ENCODE results near the gene ORC3.
"Not testable (repeated sequence)": the region's sequence is repeated elsewhere in the genome, so short reads cannot be mapped to it uniquely, and the experiment has no call there.

ORC3 gene

DNA sequence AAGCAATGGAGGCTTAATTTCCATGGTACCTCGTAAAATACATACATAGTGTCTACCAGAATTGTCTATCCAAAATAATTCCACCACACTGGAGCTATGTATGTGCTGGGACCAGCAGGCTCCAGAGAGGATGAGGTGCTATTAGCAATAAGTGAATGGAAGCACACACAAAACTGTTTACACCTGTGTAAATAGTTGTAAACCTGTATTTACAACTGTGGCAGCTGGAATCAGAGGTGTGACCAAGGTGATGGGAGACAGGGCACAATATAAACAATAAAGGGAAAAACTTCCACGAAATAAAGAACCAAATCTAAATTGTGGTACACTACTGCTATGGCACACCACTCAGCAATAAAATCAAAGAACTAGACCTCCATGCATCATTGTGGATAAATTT lies 14.5 kb upstream of the ORC3 start:
- no peaks in the 10 kb centered on the region for H3K9me3 Mint-ChIP-seq
- no peak for ATAC-seq
- H3K36me3 Mint-ChIP-seq = peaks cover 38% of the 10 kb centered on the region
- H3K4me1 Mint-ChIP-seq = peaks cover 41% of the 10 kb centered on the region
- H3K4me3 Mint-ChIP-seq = no peak overlapping the region
- H3K27ac Mint-ChIP-seq = no peak overlapping the region
- DNase-seq (ENCODE audit: low spot score in 2 of 2) = no peak

- DNase-seq (ENCODE audit: low spot score in 2 of 2) = no peak
- H3K9me3 Mint-ChIP-seq = no peaks in the 10 kb centered on the region
- no peak for ATAC-seq
- H3K36me3 Mint-ChIP-seq = peaks cover 45% of the 10 kb centered on the region
- H3K4me3 Mint-ChIP-seq = no peak overlapping the region
- H3K4me1 Mint-ChIP-seq = peaks cover 42% of the 10 kb centered on the region
- no peak overlapping the region for H3K27ac Mint-ChIP-seq
These were observed 6.1 kb upstream of the ORC3 start for GRCh38 chr6:87583822-87584221.

DNA sequence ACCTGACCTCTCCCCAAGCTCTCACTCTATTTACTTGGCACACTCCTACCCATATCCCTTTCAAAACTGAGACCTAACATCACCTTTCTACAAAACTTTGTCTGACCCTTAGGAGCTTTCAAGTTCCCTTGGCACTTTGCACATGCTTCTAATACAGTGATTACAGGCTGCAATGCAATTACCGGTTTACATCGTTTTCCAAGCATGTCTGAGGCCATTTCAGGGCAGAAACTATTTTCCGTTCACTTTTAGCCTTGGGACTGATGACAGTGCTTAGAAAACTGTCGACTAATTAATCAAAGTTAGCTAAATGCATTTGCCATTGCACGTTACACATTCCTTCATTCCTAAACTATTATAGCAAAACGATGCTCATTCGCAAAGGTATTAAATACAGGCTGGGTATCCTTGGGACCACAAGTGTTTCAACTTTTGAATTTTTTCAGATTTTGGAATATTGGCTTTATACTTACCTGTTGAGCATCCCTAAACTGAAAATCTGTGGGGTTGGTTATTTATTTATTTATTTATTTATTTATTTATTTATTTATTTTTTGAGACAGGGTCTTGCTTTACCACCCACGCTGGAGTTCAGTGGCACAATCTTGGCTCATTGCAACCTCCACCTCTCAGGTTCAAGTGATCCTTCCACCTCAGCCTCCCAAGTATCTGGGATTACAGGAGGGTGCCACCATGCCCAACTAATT lies 3.4 kb upstream of the ORC3 start:
- Mint-ChIP-seq H3K4me1 (peaks cover 55% of the 10 kb centered on the region), H3K9me3 (no peaks in the 10 kb centered on the region), H3K36me3 (peaks cover 20% of the 10 kb centered on the region), H3K4me3 (no peak overlapping the region), H3K27ac (no peak overlapping the region)
- ATAC-seq (no peak), DNase-seq (ENCODE audit: low spot score in 2 of 2) (no peak)

DNA sequence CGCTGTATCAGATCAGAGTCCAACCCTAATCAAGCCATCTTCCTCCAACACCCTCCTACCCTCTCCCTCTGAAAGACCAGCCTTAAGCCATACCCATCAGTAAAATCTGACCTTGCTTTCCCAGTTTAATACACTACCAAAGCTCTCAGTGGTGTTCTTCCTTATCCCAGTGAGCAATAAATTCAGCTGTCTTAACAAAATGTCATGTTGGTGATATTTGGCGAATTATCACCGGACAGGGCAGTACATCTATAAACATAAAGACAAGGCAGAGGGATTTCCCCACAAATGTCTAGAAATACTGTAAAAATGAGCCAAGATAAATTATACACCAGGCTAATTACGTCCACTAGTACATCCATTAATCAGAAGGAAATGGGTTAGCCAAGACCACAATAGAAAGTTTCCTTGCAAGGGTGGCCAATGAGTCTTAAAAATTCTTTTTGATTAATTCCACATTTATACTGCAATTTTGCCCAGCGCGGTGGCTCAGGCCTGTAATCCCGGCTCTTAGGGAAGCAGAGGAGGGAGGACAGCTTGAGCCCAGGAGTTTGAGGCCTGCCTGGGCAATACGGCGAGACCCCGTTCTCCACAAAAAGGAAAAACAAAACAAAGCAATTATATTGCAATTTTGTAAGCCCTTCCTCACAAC lies 1.1 kb upstream of the ORC3 start:
- Mint-ChIP-seq H3K27ac (peak overlapping the region; percentile 95), H3K4me1 (peaks cover 60% of the 10 kb centered on the region), H3K9me3 (no peaks in the 10 kb centered on the region), H3K36me3 (peaks cover 9% of the 10 kb centered on the region), H3K4me3 (peak overlapping the region; percentile 92)
- no peak for DNase-seq (ENCODE audit: low spot score in 2 of 2)
- no peak for ATAC-seq

GRCh38 chr6:87590417-87590880 lies 514 bp downstream of the ORC3 start:
- Mint-ChIP-seq H3K27ac (peak overlapping the region; percentile 95), H3K9me3 (no peaks in the 10 kb centered on the region), H3K4me1 (peaks cover 55% of the 10 kb centered on the region), H3K36me3 (peaks cover 22% of the 10 kb centered on the region), H3K4me3 (peak overlapping the region; percentile 92)
- no peak for DNase-seq (ENCODE audit: low spot score in 2 of 2)
- no peak for ATAC-seq

DNA sequence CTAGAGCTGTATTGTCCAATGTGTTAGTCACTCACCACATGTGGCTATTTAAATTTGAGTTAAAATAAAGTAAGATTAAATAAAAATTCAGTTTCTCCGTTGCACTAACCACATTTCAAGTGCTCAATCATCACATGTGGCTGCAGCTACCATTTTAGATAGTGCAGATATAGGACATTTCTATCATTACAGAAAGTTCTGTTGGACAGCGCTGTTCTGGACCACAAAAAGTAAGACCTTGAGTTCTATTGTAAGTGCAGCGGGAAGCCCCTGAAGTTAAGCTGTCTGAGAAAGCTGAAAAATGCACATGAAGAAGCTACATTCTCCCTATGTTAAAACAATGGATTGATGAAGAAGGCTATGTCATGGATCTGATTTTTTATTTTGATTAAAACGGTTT lies 1.1 kb downstream of the ORC3 start:
- Mint-ChIP-seq H3K4me1 (peaks cover 51% of the 10 kb centered on the region), H3K4me3 (peak overlapping the region; percentile 92), H3K27ac (peak overlapping the region; percentile 95), H3K36me3 (peaks cover 27% of the 10 kb centered on the region), H3K9me3 (no peaks in the 10 kb centered on the region)
- DNase-seq (ENCODE audit: low spot score in 2 of 2) (no peak), ATAC-seq (no peak)

GRCh38 chr6:87600576-87600975 lies 10.6 kb downstream of the ORC3 start:
- H3K4me3 Mint-ChIP-seq = no peak overlapping the region
- no peak for ATAC-seq
- H3K27ac Mint-ChIP-seq = no peak overlapping the region

DNA sequence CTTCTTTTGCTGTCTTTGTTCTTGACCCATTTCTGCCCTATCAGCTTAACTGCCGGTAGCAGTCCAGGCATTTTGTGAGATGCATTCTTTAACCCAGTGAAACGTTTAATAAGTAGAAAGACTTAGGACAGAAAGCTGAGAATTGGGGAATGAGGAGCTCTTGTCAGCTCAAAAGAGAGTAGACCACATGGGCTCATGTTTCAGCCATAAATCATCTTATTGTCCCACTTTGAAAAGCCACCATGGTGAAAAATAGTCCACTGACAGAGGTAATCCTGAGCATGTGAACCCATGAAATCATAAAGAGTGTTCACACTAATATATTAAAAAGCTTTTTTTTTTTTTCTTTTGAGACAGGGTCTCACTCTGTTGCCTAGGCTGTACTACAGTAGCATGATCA lies 16.3 kb downstream of the ORC3 start:
- Mint-ChIP-seq H3K9me3 (no peaks in the 10 kb centered on the region), H3K4me1 (no peaks in the 10 kb centered on the region), H3K27ac (no peak overlapping the region), H3K36me3 (peaks cover 66% of the 10 kb centered on the region), H3K4me3 (no peak overlapping the region)
- no peak for DNase-seq (ENCODE audit: low spot score in 2 of 2)
- ATAC-seq = no peak

More at GRCh38 chr6:87600576-87600975, 10.6 kb downstream of the ORC3 start:
- no peak for DNase-seq (ENCODE audit: low spot score in 2 of 2)
- H3K36me3 Mint-ChIP-seq = peaks cover 43% of the 10 kb centered on the region
- no peaks in the 10 kb centered on the region for H3K9me3 Mint-ChIP-seq
- no peaks in the 10 kb centered on the region for H3K4me1 Mint-ChIP-seq

DNA sequence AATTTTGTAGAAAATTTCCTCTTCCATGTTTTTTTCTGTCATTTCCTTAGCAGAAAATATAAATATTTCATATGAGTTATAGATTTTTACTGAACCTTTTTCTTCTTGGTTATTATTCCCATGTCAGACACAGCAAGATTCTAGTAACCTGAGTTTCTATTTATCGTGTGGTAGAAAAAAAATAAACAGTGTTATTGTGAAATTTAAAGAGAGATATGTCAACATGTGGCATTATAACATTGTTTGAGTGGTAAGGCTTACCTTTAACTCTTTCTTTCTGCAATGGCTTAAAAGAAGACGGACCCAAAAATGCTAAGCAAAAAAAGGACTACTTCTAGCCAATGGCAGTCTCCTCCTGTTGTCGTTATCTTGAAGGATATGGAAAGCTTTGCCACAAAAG lies 18.9 kb downstream of the ORC3 start:
- ATAC-seq = no peak

DNA sequence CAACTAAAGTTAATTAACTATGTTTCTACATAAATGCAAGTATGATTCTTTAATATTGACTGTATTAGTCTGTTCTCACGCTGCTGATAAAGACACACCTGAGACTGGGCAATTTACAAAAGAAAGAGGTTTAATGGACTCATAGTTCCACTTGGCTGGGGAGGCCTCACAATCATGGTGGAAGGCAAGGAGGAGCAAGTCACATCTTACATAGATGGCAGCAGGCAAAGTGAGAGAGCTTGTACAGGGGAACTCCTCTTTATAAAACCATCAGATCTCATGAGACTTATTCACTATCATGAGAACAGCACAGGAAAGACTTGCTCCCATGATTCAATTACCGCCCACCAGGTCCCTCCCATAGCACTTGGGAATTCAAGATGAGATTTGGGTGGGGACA lies 23.1 kb downstream of the ORC3 start:
- H3K4me3 Mint-ChIP-seq; ATAC-seq; H3K4me1 Mint-ChIP-seq; DNase-seq (ENCODE audit: low spot score in 2 of 2); H3K9me3 Mint-ChIP-seq; H3K27ac Mint-ChIP-seq: not testable (repeated sequence)
- H3K36me3 Mint-ChIP-seq = peaks cover 64% of the 10 kb centered on the region

More for the DNA sequence above, 18.9 kb downstream of the ORC3 start:
- H3K4me1 Mint-ChIP-seq = no peaks in the 10 kb centered on the region
- H3K4me3 Mint-ChIP-seq = no peak overlapping the region
- no peaks in the 10 kb centered on the region for H3K9me3 Mint-ChIP-seq
- peaks cover 72% of the 10 kb centered on the region for H3K36me3 Mint-ChIP-seq
- H3K27ac Mint-ChIP-seq = no peak overlapping the region
- no peak for DNase-seq (ENCODE audit: low spot score in 2 of 2)

DNA sequence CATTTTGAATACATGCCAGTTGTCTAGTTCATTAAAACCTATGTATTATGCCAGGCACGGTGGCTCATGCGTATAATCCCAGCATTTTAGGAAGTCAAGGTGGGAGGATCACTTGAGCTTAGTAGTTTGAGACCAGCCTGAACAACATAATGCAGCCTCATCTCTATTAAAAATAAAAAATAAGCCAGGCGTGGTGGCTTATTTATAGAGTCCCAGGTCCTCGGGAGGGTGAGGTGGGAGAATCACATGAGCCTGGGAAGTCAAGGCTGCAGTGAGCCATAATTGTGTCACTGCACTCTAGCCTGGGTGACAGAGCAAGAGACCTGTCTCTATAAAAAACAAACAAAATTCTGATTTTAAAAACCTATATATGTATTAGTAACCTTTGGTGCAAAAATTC lies 27.5 kb downstream of the ORC3 start:
- H3K4me3 Mint-ChIP-seq = no peak overlapping the region

DNA sequence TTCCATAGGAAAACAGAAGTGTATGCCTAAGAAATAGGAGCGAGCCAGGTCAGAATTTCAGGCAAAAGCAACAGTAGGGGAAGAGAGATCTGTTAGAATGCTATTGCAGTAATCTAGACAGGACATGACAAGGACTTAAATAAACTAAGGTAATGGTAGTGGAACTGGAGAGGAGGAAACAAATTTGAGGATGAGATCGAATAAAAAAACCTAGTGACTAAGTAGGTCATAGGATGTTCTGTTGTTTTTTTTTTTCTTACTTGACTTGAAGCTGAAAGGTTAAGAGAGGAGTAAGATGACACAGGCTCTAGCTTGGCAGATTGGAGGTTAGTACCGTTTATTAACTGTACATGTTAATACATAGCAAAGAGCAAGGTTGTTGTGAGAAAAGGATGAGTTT lies 28.6 kb downstream of the ORC3 start:
- no peak for DNase-seq (ENCODE audit: low spot score in 2 of 2)
- H3K27ac Mint-ChIP-seq = no peak overlapping the region
- peaks cover 46% of the 10 kb centered on the region for H3K36me3 Mint-ChIP-seq

More for the DNA sequence above, 27.5 kb downstream of the ORC3 start:
- ATAC-seq = no peak
- Mint-ChIP-seq H3K4me1 (peaks cover 6% of the 10 kb centered on the region), H3K36me3 (peaks cover 46% of the 10 kb centered on the region), H3K9me3 (no peaks in the 10 kb centered on the region), H3K27ac (no peak overlapping the region)
- no peak for DNase-seq (ENCODE audit: low spot score in 2 of 2)

GRCh38 chr6:87623248-87623647 lies 33.3 kb downstream of the ORC3 start:
- Mint-ChIP-seq H3K4me1 (peaks cover 5% of the 10 kb centered on the region), H3K36me3 (peaks cover 38% of the 10 kb centered on the region), H3K9me3 (no peaks in the 10 kb centered on the region), H3K4me3 (no peak overlapping the region), H3K27ac (no peak overlapping the region)
- DNase-seq (ENCODE audit: low spot score in 2 of 2) (no peak), ATAC-seq (no peak)

More for the DNA sequence above, 28.6 kb downstream of the ORC3 start:
- Mint-ChIP-seq H3K4me3 (no peak overlapping the region), H3K9me3 (no peaks in the 10 kb centered on the region), H3K4me1 (peaks cover 6% of the 10 kb centered on the region)
- ATAC-seq = no peak

DNA sequence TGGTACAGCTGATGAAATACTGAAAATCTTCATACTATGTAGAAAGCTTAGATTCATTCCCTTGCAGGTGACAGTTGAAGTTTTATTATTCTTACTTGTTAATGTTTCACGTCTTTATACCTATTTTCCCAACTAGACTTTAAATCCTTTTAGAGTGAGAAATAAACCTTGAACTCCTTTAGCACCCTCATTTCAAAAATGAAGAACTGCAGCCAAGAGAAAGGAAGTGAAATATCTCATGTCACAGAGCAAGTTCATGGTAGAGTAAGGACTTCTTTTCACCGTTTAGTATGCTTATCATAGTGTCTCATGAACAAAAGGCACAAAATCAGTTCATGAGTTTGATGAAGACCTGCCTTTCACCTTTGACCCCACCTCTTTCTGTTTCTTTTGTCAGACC lies 38.5 kb downstream of the ORC3 start:
- ATAC-seq = no peak
- Mint-ChIP-seq H3K27ac (no peak overlapping the region), H3K36me3 (peaks cover 13% of the 10 kb centered on the region), H3K4me3 (no peak overlapping the region), H3K4me1 (no peaks in the 10 kb centered on the region), H3K9me3 (no peaks in the 10 kb centered on the region)
- no peak for DNase-seq (ENCODE audit: low spot score in 2 of 2)

- ATAC-seq (no peak), DNase-seq (ENCODE audit: low spot score in 2 of 2) (no peak)
- no peaks in the 10 kb centered on the region for H3K4me1 Mint-ChIP-seq
- no peaks in the 10 kb centered on the region for H3K9me3 Mint-ChIP-seq
- H3K27ac Mint-ChIP-seq = no peak overlapping the region
- H3K36me3 Mint-ChIP-seq = peaks cover 9% of the 10 kb centered on the region
- no peak overlapping the region for H3K4me3 Mint-ChIP-seq
These were observed 38.9 kb downstream of the ORC3 start for GRCh38 chr6:87628881-87629280.

DNA sequence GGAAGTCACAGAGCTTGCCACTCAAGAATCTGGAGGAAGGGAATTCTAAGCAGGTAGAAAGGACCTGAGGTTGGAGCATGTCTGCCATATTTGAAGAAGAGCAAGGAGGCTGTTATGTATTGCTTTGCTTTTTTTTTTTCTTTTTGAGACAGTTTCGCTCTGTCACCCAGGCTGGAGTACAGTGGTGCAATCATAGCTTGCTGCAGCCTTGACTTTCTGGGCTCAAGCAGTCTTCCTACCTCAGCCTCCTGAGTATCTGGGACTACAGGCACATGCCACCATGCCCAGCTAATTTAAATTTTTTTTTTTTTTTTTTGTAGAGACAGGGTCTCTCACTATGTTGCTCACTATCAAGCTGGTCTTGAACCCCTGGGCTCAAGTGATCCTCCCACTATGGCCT lies 40.8 kb downstream of the ORC3 start:
- ATAC-seq (no peak), DNase-seq (ENCODE audit: low spot score in 2 of 2) (no peak)
- Mint-ChIP-seq H3K27ac (no peak overlapping the region), H3K4me1 (no peaks in the 10 kb centered on the region), H3K9me3 (no peaks in the 10 kb centered on the region), H3K4me3 (no peak overlapping the region), H3K36me3 (peaks cover 20% of the 10 kb centered on the region)
